Lower lobe of right lung (tissue), 2 donors: Measurements from ENCODE around the gene TSTD1. TPM values are rescaled to one million over a fixed set of nuclear protein-coding genes. Genes with fewer than 3 reads are reported as not detected.
"Not testable (repeated sequence)": the region's sequence is repeated elsewhere in the genome, so short reads cannot be mapped to it uniquely, and the experiment has no call there.

ENCODE experiments used
- ATAC-seq, 2 donors: fragments of 200-7000 bp; cut with Tn5 transposase; one replicate each; pipeline ENCODE4 v1.9.1; 2020 to 2022; ENCODE audit warnings: mild to moderate bottlenecking in 2 of 2, moderate library complexity in 2 of 2
- DNase-seq: peaks from one replicate; pipeline ENCODE4 v3.0.0-alpha.2; 2020
- H3K27ac ChIP-seq: fragments of 200-600 bp; one replicate; pipeline ENCODE4 v1.8.0; 2022
- H3K27me3 ChIP-seq: fragments of 200-600 bp; one replicate; pipeline ENCODE4 v1.8.0; 2022; ENCODE audit warnings: low read depth
- H3K36me3 ChIP-seq: fragments of 200-600 bp; one replicate; pipeline ENCODE4 v1.8.0; 2022; ENCODE audit warnings: mild to moderate bottlenecking
- H3K4me1 ChIP-seq: fragments of 200-600 bp; one replicate; pipeline ENCODE4 v1.8.0; 2022
- H3K4me3 ChIP-seq: fragments of 200-600 bp; one replicate; pipeline ENCODE4 v1.8.0; 2022; ENCODE audit warnings: mild to moderate bottlenecking
- H3K9me3 ChIP-seq: fragments of 200-600 bp; one replicate; pipeline ENCODE4 v1.8.0; 2022
- intact Hi-C: fragments of 100-400 bp; cut with DNase I; formaldehyde crosslinking; loops from one replicate; pipeline ENCODE4 v1.11.0; 2022
- total RNA-seq: library from RNA; stranded (reverse); fragmentation: NEBNext Ultra II Directional; extraction: Animal tissue kit (Norgen Biotek cat#: 25700); gene quantifications from one replicate; pipeline ENCODE4 v1.2.1, GENCODE V29; 2021
- TF ChIP-seq, protein P1 (sequence below): fragments of 200-600 bp; IDR thresholded peaks from one replicate; pipeline ENCODE4 v1.8.0; 2022; ENCODE audit warnings: antibody characterized with exemption, mild to moderate bottlenecking
- donor health status: DM: no; HTN: yes; CAD: no; lungs with severe emphysema.

TSTD1 gene
- total RNA-seq, 1 donor from 2014 or later = 63.2 TPM

DNA sequence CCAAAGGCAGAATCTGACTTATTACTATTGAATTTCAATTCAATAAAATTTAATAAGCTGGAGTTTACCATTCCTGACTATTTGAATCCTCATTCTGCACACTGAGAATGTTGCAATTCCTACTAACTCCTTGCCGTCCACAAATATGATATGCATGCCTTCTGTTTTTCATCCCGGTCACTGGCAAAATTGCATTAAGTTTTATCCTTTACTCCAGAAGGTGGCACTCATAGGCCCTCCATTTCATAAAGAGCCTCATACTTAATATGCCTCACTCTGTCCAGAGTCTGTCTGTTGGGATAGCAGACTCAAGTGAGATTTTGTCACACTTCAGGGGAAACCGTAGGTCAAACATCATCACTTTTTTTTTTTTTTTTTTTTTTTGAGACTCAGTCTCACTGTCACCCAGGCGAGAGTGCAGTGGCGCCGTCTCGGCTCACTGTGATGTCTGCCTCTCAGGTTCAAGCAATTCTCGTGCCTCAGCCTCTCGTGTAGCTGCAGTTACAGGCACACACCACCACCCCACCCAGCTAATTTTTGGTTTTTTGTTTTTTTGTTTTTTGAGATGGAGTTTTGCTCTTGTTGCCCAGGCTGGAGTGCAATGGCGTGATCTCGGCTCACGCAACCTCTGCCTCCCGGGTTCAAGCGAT is 45.1 kb downstream of the TSTD1 start:
- H3K4me3 ChIP-seq = no peak overlapping the region
- H3K36me3 ChIP-seq = peaks cover 23% of the 10 kb centered on the region
- H3K27ac ChIP-seq = no peak overlapping the region
- no peak for DNase-seq
- peaks cover 21% of the 10 kb centered on the region for H3K4me1 ChIP-seq
- intact Hi-C loops = no loop called here
- TF ChIP-seq, protein P1, sequence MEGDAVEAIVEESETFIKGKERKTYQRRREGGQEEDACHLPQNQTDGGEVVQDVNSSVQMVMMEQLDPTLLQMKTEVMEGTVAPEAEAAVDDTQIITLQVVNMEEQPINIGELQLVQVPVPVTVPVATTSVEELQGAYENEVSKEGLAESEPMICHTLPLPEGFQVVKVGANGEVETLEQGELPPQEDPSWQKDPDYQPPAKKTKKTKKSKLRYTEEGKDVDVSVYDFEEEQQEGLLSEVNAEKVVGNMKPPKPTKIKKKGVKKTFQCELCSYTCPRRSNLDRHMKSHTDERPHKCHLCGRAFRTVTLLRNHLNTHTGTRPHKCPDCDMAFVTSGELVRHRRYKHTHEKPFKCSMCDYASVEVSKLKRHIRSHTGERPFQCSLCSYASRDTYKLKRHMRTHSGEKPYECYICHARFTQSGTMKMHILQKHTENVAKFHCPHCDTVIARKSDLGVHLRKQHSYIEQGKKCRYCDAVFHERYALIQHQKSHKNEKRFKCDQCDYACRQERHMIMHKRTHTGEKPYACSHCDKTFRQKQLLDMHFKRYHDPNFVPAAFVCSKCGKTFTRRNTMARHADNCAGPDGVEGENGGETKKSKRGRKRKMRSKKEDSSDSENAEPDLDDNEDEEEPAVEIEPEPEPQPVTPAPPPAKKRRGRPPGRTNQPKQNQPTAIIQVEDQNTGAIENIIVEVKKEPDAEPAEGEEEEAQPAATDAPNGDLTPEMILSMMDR = peak; percentile 37
- H3K27me3 ChIP-seq = no peaks in the 10 kb centered on the region
- ATAC-seq = peak; percentile 41
- no peaks in the 10 kb centered on the region for H3K9me3 ChIP-seq

DNA sequence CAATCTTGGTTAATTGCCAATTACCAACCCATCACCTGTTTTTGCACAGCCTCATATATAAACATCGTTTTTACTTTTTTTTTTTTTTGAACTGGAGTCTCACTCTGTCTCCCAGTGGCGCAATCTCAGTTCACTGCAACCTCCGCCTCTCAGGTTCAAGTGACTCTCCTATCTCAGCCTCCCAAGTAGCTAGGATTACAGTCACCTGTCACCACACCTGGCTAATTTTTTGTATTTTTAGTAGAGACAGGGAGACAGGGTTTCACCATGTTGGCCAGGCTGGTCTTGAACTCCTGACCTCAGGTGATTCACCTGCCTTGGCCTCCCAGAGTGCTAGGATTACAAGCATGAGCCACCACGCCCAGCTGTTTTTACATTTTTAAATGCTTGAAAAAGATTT is 46.7 kb downstream of the TSTD1 start:
- ATAC-seq, H3K9me3 ChIP-seq, H3K36me3 ChIP-seq, intact Hi-C loops, H3K27ac ChIP-seq, DNase-seq, H3K27me3 ChIP-seq, H3K4me3 ChIP-seq: not testable (repeated sequence)
- H3K4me1 ChIP-seq = peaks cover 10% of the 10 kb centered on the region

Other genes starting within 250 kb of the TSTD1 start
- 1.8 TPM for gene LY9, start 242.8 kb downstream of the TSTD1 start, total RNA-seq
- gene CD244, start 176.1 kb downstream of the TSTD1 start, total RNA-seq = 4.5 TPM
- 2.7 TPM for gene ITLN1, start 153.8 kb downstream of the TSTD1 start, total RNA-seq
- gene ITLN2, start 84.2 kb downstream of the TSTD1 start, total RNA-seq = 30.7 TPM
- gene F11R, start 17.8 kb downstream of the TSTD1 start, total RNA-seq = 162 TPM
- 81.8 TPM for gene USF1, start 7.0 kb upstream of the TSTD1 start, total RNA-seq
- 63.7 TPM for gene ARHGAP30, start 30.9 kb upstream of the TSTD1 start, total RNA-seq
- 6.2 TPM for gene NECTIN4, start 50.6 kb upstream of the TSTD1 start, total RNA-seq
- 7.2 TPM for gene KLHDC9, start 59.4 kb upstream of the TSTD1 start, total RNA-seq
- 46.2 TPM for gene PFDN2, start 79.1 kb upstream of the TSTD1 start, total RNA-seq
- gene NIT1, start 79.1 kb upstream of the TSTD1 start, total RNA-seq = 43.6 TPM
- gene DEDD, start 93.7 kb upstream of the TSTD1 start, total RNA-seq = 38.3 TPM
- 92.2 TPM for gene UFC1, start 115.0 kb upstream of the TSTD1 start, total RNA-seq
- 32.2 TPM for gene USP21, start 120.5 kb upstream of the TSTD1 start, total RNA-seq
- 24.1 TPM for gene PPOX, start 127.5 kb upstream of the TSTD1 start, total RNA-seq
- 29.6 TPM for gene B4GALT3, start 138.5 kb upstream of the TSTD1 start, total RNA-seq
- 1.4 TPM for gene ADAMTS4, start 160.1 kb upstream of the TSTD1 start, total RNA-seq
- gene NDUFS2, start 163.4 kb upstream of the TSTD1 start, total RNA-seq = 66.3 TPM
- gene FCER1G, start 176.3 kb upstream of the TSTD1 start, total RNA-seq = 283 TPM
- gene APOA2, start 184.7 kb upstream of the TSTD1 start, total RNA-seq = not detected
- 11.6 TPM for gene TOMM40L, start 187.1 kb upstream of the TSTD1 start, total RNA-seq
- not detected for gene NR1I3, start 199.2 kb upstream of the TSTD1 start, total RNA-seq
- 8.9 TPM for gene PCP4L1, start 219.8 kb upstream of the TSTD1 start, total RNA-seq